ENCODE measurements around the gene IPO4.

The IPO4 gene

GRCh38 chr14:24198814-24199524 is 10.4 kb upstream of the IPO4 start:
- in situ Hi-C loops (cut with HindIII; ENCODE audit: low pct_ligation_motif_present, low sequenced_read_pairs): no loop called here
- Histone ChIP-seq H3K27ac (no peak overlapping the region), H3K4me3 (ENCODE audit: low read depth, low read length) (no peak overlapping the region), H3K27me3 (replicated peaks) (no peaks in the 10 kb centered on the region), H3K36me3 (replicated peaks) (peaks cover 5% of the 10 kb centered on the region)
- TF ChIP-seq CTCF (IDR thresholded peaks at IDR 0.05; ENCODE audit: low read depth, low read length, missing control alignments): no peak
- DNase-seq: no peak

- Histone ChIP-seq H3K36me3 (replicated peaks) (peaks cover 15% of the 10 kb centered on the region), H3K27ac (no peak overlapping the region), H3K27me3 (replicated peaks) (no peaks in the 10 kb centered on the region), H3K4me3 (ENCODE audit: low read depth, low read length) (no peak overlapping the region)
- in situ Hi-C loops (cut with HindIII; ENCODE audit: low pct_ligation_motif_present, low sequenced_read_pairs): no loop called here
- TF ChIP-seq CTCF (IDR thresholded peaks at IDR 0.05; ENCODE audit: low read depth, low read length, missing control alignments): no peak
- no peak for DNase-seq
These were observed 8.4 kb upstream of the IPO4 start for GRCh38 chr14:24197056-24197450.

- in situ Hi-C loops (cut with HindIII; ENCODE audit: low pct_ligation_motif_present, low sequenced_read_pairs): no loop called here
- no peak for DNase-seq
- peak overlapping the region; percentile 80 for H3K4me3 ChIP-seq (ENCODE audit: low read depth, low read length)
These were observed 7.7 kb upstream of the IPO4 start for GRCh38 chr14:24196071-24197055.

GRCh38 chr14:24195186-24196070 is 6.8 kb upstream of the IPO4 start, which contains the start of gene TM9SF1:
TM9SF1 (minus strand) TSS chr14:24195441; CDS start chr14:24195019, 422 bp downstream.
- Histone ChIP-seq H3K27ac (peak within 1 kb of the TSS; percentile 100), H3K4me3 (ENCODE audit: low read depth, low read length) (peak within 1 kb of the TSS; percentile 80), H3K27me3 (replicated peaks) (no peaks in the 10 kb centered on the region), H3K36me3 (replicated peaks) (peaks cover 21% of the 10 kb centered on the region)
- in situ Hi-C loops (cut with HindIII; ENCODE audit: low pct_ligation_motif_present, low sequenced_read_pairs): no loop called here
- DNase-seq: peak; percentile 71
- no peak for TF ChIP-seq CTCF (IDR thresholded peaks at IDR 0.05; ENCODE audit: low read depth, low read length, missing control alignments)

More at GRCh38 chr14:24196071-24197055, 7.7 kb upstream of the IPO4 start:
- H3K27ac ChIP-seq: peak overlapping the region; percentile 100
- H3K27me3 ChIP-seq (replicated peaks): no peaks in the 10 kb centered on the region
- no peak for TF ChIP-seq CTCF (IDR thresholded peaks at IDR 0.05; ENCODE audit: low read depth, low read length, missing control alignments)
- peaks cover 18% of the 10 kb centered on the region for H3K36me3 ChIP-seq (replicated peaks)

GRCh38 chr14:24194873-24195185 is 6.2 kb upstream of the IPO4 start:
- Histone ChIP-seq H3K4me3 (ENCODE audit: low read depth, low read length) (peak overlapping the region; percentile 80), H3K27ac (peak overlapping the region; percentile 100), H3K36me3 (replicated peaks) (peaks cover 24% of the 10 kb centered on the region), H3K27me3 (replicated peaks) (no peaks in the 10 kb centered on the region)
- no peak for DNase-seq
- TF ChIP-seq CTCF (IDR thresholded peaks at IDR 0.05; ENCODE audit: low read depth, low read length, missing control alignments): no peak
- in situ Hi-C loops (cut with HindIII; ENCODE audit: low pct_ligation_motif_present, low sequenced_read_pairs): no loop called here
